Frontal cortex (tissue), 4 donors: ENCODE measurements around the gene SMIM41. TPM values are rescaled to one million over a fixed set of nuclear protein-coding genes. Genes with fewer than 3 reads are reported as not detected.
A peak's percentile ranks its signal among the peaks of the same experiment; 100 is the strongest.
"Not testable (repeated sequence)": the region's sequence is repeated elsewhere in the genome, so short reads cannot be mapped to it uniquely, and the experiment has no call there.

Experiments
- DNase-seq, 2 donors: peaks; one replicate each; pipeline ENCODE4 v3.0.0; 2012; ENCODE audit warnings: low spot score in 2 of 2
- FAIRE-seq: peaks from 2 replicates; lab custom pipeline; 2012; peaks lifted over from hg19 to GRCh38; lab: Jason Lieb, UNC
- total RNA-seq: library from RNA; depleted of rRNA; stranded (reverse); fragments of >200 nt; gene quantifications from one replicate; pipeline ENCODE4 v1.2.3, GENCODE V29; 2014
- donor health status: control.
- donor health status: control.
- donor health status: control.

The SMIM41 gene
- total RNA-seq, 1 donor from 2014 or later: not detected

DNA sequence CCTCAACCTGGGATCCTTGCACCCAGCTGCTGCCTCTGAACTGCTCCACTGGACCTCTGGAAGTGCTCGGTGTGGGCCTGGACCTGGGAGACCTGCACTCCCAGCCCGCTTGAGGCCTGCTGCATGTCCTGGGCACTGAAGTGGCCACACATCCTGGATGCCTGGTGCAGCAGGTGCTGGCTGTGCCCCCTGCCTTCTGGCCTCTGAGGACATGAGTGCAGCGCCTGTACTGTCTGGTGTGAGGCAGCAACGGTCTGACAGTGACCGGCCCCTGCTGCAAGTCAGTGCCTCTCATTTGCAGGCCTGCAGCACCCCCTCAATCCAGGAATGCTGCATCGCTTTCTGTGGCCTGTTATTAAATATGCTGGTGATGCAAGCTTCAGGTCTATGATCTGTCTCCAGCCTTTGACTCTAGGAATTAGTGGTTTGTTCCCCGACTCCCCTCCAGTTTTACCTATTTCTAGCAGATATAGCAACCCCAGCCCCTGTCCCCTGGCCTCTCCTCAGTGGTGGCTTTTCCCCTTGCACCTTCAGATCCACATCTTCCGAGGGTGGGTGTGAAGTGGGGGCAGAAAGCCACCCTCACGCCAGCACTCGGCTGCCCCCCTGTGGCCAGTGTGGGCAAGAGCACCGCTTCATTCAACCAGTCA, 3.6 kb downstream of the SMIM41 start:
- FAIRE-seq: no peak
- DNase-seq: peak; percentile 79 to 87

- FAIRE-seq (no peak), DNase-seq (no peak)
These were observed 4.1 kb downstream of the SMIM41 start for GRCh38 chr12:52083638-52083996.

DNA sequence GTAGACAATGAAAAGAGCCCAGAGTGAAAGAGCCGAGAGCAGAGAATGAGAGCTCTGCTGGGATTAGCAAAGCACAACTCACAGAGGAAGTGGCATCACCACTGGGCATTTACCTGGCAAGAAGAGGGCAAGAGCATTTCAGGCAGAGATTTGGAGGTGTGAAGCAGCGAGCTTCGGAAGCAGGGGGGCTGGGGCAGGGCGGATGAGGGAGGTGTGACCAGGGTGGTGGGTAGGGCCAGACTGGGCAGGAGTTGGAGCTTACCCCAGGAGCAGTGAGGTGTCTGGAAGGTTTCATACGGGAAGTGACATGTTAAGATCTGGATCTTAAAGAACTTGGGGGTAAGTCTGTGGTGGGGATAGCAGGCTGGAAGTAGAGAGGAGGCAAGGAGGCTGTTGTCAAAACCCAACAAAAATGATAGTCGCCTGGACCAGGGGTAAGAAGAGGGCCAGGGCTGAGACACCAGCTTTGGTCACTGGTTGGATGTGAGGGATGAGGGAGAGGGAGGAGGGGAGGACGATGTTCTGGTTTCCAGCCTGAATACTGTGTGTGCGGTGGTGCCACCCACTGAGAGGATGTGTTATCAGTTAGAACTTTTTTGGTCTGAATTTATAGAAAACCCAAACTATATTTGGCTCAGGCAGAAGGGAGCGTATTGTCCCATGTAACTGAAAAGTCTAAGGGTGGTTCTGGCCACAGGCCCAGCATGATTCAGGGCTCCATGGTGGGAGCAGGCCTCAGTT, 5.2 kb downstream of the SMIM41 start:
- DNase-seq (peak; percentile 17 to 18), FAIRE-seq (no peak)

DNA sequence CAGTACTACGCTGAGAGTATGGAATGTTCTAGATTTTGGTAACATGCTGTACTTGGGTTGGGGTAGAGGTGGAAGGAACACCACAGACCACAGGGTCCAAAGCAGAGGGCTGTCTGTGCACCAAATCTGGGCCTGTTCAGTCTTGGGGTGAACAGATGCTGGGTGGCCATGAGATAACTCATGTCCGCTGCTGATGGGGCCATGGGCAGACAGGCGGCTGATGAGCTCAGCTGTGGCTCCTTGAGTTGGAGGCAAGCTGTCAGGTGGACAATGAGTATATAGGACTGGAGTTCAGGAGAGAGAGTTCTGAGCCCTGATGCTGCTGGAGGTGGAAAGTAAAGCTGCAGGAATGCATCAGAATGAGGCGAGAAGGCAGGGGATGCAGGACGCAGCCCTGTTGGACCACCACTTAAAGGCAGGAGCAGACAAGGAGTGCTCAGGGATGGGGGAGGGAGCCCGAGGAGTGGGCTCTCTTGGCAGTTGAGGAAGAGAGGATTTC, 6.2 kb downstream of the SMIM41 start:
- DNase-seq (peak in 1 of 2 donors; percentile 7), FAIRE-seq (no peak)

GRCh38 chr12:52086366-52086765, 6.9 kb downstream of the SMIM41 start:
- DNase-seq: peak in 1 of 2 donors; percentile 17
- no peak for FAIRE-seq

DNA sequence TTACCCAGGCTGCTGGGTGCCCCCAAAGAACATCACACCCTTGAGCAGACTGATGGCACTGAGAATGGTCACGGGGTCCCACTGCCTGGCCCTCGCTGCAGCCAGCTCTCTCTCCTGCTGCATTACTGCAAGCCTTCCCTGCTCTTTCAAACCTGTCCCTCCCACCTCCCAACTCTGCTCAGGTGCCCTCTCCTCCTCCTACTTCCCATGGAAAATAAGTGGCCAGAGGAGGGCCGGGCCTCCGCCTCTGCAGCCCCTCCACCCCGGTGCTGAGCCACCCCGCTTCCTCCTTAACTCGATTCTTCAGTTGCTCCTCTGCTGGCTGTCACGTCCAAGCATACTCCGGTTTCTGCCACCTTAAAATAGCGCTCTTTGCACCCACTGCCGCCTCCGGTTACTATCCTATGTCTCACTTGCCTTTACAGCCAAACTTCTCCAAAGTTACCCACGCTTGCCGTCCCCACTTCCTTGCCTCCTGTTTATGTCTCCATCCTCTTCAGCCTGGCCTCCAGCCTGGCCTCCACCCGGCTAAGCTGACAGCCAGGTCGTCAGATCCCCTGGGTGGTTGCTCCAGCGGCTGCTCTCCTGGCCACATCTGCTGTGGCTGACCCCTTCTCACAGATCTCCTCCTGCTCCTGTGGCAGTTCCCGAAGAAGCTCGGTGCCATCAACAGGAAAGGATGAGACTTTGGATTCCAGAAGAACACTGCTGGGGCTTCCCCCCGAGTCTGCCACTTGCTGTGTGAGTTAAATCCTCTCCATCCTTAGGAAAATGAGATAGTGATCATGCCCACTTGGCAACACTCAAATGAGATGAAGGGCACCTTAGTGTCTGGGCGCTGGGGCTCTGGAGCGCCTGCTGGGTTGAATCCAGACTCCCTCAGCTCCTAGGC, 7.7 kb downstream of the SMIM41 start:
- FAIRE-seq: no peak
- DNase-seq: peak in 1 of 2 donors; percentile 20

DNA sequence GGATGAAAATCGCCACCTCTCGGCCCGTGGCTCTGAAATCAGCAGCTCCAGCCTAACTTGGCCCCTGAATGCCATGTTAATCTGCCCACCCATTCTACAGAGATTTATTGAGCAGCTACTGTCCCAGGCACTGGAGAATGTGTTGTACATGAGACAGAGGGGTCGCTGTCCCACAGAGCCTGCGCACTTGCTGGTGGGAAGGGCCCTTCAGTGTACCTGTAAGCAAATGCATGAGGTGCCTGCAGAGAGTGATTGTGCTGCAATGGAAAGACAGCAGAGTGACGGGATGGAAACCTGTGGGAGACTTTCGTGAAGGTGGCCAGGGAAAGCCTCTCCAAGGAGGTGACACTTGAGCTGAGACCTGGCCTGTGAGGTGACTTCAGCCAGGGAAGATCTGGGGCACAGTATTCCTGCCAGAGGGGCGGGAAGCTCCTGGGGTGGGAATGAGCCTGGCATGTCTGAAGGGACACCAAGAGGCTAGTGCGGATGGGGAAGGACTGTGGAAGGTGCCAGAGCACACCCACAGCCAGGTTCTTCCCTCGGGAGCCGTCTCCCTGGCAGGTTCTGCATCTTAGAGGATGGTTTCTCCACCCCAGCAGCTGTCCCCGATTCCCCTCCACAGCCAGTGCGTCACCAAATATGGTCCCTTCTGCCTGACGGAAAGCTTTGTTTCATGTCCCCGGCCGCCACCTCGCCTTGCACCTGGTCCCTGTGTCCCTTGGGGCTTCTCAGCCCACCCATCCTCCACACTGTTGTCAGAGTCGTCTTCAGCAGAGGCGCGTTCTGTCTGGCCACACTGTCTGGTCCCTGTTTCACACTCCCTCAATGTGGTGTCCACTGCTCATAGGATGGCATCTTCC, 8.7 kb downstream of the SMIM41 start:
- FAIRE-seq (no peak), DNase-seq (peak in 1 of 2 donors; percentile 43)

DNA sequence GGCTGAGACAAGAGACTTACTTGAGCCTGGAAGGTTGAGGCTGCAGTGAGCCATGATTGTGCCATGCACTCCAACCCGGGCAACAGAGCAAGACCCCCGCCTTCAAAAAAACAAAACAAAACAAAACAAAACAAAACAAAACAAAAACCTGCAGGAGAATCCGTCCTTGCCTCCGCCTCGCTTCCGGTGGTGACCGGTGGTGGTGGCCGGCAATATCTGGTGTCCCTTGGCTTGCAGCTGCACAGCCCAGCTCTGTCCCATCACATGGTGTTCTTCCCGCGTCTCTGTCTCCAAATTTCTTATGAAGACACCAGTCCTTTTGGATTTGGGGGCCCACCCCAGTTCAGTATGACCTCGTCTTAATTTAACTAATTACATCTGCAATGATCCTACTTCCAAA, 10.0 kb downstream of the SMIM41 start:
- FAIRE-seq (no peak), DNase-seq (peak in 1 of 2 donors; percentile 2)

DNA sequence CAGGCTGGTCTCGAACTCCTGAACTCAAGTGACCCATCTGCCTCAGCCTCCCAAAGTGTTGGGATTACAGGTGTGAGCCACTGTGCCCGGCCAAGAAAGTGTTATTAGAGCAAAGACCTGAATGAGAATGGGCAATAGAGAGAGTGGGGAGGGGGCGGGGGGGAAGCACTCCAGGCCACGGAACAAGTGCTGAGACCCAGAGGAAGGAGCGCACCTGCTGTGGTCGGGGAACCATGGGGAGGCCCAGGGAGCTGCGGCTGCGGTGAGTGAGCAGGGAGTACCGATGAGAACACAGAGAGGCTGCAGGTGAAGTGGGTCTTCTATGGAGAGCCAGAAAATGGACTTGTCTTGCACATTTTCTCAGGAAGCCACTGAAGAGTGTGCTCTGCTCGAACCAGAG, 10.8 kb downstream of the SMIM41 start:
- DNase-seq (peak in 1 of 2 donors; percentile 2), FAIRE-seq (no peak)

- no peak for DNase-seq
- FAIRE-seq: no peak
These were observed 11.6 kb downstream of the SMIM41 start for GRCh38 chr12:52091061-52091460.

DNA sequence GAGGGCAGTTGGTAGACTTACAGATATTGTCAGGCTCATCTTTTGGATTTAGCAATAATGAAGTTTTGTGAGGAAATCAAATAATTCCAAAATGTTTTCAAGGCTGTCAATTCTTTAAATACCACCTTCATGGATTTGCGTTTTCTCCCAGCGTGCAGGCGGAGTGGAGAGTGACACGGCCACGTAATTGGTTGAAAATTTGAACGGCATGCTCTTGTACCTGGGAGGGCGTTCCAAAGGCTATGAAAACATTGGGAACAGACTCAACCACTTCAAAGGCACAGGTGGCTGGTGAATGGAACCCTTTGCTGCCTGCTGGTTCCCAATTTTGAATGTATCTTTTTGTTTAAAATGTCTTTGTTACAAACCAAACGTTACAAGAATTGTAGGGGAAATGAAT, 12.4 kb downstream of the SMIM41 start:
- FAIRE-seq: no peak

GRCh38 chr12:52093346-52093745, 13.8 kb downstream of the SMIM41 start:
- DNase-seq: no peak
- FAIRE-seq: no peak

More for the DNA sequence above, 12.4 kb downstream of the SMIM41 start:
- DNase-seq: peak in 1 of 2 donors; percentile 7

DNA sequence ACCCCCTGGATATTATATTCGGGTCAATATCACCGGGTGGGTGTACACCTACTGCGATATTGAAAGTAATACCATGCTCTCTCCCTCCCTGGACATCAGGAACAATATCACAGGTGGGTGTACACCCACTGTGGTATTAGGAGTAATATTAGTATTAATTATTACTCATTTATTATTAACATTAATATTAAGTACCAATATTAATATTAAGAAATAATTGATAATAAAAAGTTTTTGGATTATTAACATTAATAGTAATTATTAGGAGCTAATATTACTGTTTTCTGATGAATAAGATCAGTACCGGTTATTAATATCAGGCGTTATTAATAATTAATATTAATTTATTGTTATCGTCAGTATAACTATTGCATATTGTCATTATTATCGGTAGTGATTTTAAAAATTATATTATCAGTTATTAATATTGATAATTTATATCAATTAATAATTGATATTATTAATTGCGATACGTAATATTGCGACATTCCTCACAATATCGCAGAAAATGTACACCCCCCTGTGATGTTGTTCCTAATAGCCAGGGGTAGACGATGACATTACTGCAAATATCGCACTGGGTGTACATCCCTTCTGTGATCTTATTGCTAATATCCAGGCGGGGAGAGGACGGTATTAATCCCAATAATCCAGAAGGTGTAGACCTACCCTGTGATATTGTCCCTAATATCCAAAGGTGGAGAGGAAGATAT, 17.0 kb downstream of the SMIM41 start:
- DNase-seq (no peak), FAIRE-seq (peak; percentile 56)

GRCh38 chr12:52097045-52097666, 17.7 kb downstream of the SMIM41 start:
- FAIRE-seq (no peak), DNase-seq (no peak)

GRCh38 chr12:52104431-52105089, 25.1 kb downstream of the SMIM41 start:
- not testable (repeated sequence) for DNase-seq, FAIRE-seq

GRCh38 chr12:52116222-52117125, 37.0 kb downstream of the SMIM41 start:
- not testable (repeated sequence) for DNase-seq, FAIRE-seq
